HCT116 (cell line): Measurements from ENCODE around the gene FRMD4A. TPM values are rescaled to one million over a fixed set of nuclear protein-coding genes. Genes with fewer than 3 reads are reported as not detected.

Experiments
- ATAC-seq: fragments of 200-7000 bp; cut with Tn5 transposase; 2 replicates; pipeline ENCODE4 v1.9.1; 2020; ENCODE audit warnings: mild to moderate bottlenecking, moderate library complexity
- BruUV-seq: library from RNA; stranded (reverse); fragments of 400-500 nt; replicated peaks from 2 replicates; lab custom pipeline; 2021; lab: Mats Ljungman, UMichigan
- CTCF ChIA-PET: fragments of 300-600 bp; sonication (Branson Sonifier 250); formaldehyde crosslinking; loops from one replicate; lab custom pipeline; 2021; ENCODE audit warnings: antibody characterized with exemption; lab: Charles Lee
- POLR2A ChIA-PET: fragments of 300-600, 350-600 bp; sonication (Branson Sonifier 250); formaldehyde crosslinking; loops from one replicate; lab custom pipeline; 2021; ENCODE audit warnings: antibody characterized with exemption; lab: Charles Lee
- RAD21 ChIA-PET, 2 experiments: fragments of 300-600 bp; sonication (Branson Sonifier 250); formaldehyde crosslinking; loops; one replicate each; lab custom pipeline; 2023; ENCODE audit warnings: low total read pairs in 2 of 2; ENCODE audit not compliant: uncharacterized antibody in 2 of 2, unreplicated experiment in 2 of 2, low non-redundant PET in 1 of 2; lab: Charles Lee
- DNase-seq: peaks from one replicate; pipeline ENCODE4 v3.0.0-alpha.2; 2010; ENCODE audit warnings: low read depth, low spot score
- H2AFZ ChIP-seq: fragments of 200-600 bp; shearing (Covaris generic), sonication (generic); 2 replicates; pipeline ENCODE4 v1.6.1; 2017; ENCODE audit warnings: low read depth, mixed run types, mixed read lengths, antibody characterized with exemption, low read length; ENCODE audit not compliant: poor library complexity, severe bottlenecking
- H3K27ac ChIP-seq: 2 replicates; pipeline ENCODE4 v1.5.1; 2012; ENCODE audit warnings: low read depth, low read length
- H3K27me3 ChIP-seq: fragments of 200-600 bp; sonication (generic); 2 replicates; pipeline ENCODE4 v1.6.1; 2016; ENCODE audit warnings: mixed run types, low read length, mixed read lengths; ENCODE audit not compliant: insufficient read depth
- H3K36me3 ChIP-seq, 2 experiments: fragments of 200-500 bp in 1 of 2; fragments of 200-600 bp in 1 of 2; sonication (Bioruptor generic) in 1 of 2; sonication (generic) in 1 of 2; 2 replicates each; pipeline versions ENCODE4 v1.5.1 to v1.6.1; 2014 to 2016; ENCODE audit warnings: low read length in 2 of 2, inconsistent platforms in 1 of 2, mixed read lengths in 1 of 2, mixed run types in 1 of 2; ENCODE audit not compliant: insufficient read depth in 2 of 2, control insufficient read depth in 1 of 2
- H3K4me1 ChIP-seq, 2 experiments: fragments of 200-600 bp in 1 of 2; sonication (generic) in 1 of 2; 2 replicates each; pipeline versions ENCODE4 v1.5.1 to v1.6.1; 2012 to 2017; ENCODE audit warnings: low read length in 2 of 2, inconsistent platforms in 1 of 2, mild to moderate bottlenecking in 1 of 2, mixed read lengths in 1 of 2, mixed run types in 1 of 2, moderate library complexity in 1 of 2; ENCODE audit not compliant: insufficient read depth in 2 of 2, control insufficient read depth in 1 of 2
- H3K4me2 ChIP-seq: fragments of 200-600 bp; sonication (generic); 2 replicates; pipeline ENCODE4 v1.6.1; 2017; ENCODE audit warnings: mixed run types, low read length, mixed read lengths
- H3K4me3 ChIP-seq, 2 experiments: fragments of 200-600 bp in 1 of 2; sonication (generic) in 1 of 2; replicated peaks in 1 of 2; 2 replicates each; pipeline ENCODE4 v1.5.1; 2011 to 2016; ENCODE audit warnings: low read length in 2 of 2, control low read depth in 1 of 2, low read depth in 1 of 2, mild to moderate bottlenecking in 1 of 2, mixed read lengths in 1 of 2, mixed run types in 1 of 2
- H3K79me2 ChIP-seq: fragments of 200-600 bp; sonication (generic); 2 replicates; pipeline ENCODE4 v1.6.1; 2017; ENCODE audit warnings: mild to moderate bottlenecking, mixed run types, low read length, moderate library complexity, mixed read lengths; ENCODE audit not compliant: insufficient read depth
- H3K9ac ChIP-seq: fragments of 200-600 bp; sonication (generic); 2 replicates; pipeline ENCODE4 v1.6.1; 2016; ENCODE audit warnings: low read length, mixed read lengths
- H3K9me2 ChIP-seq: fragments of 200-600 bp; sonication (generic), shearing (Covaris generic); 2 replicates; pipeline ENCODE4 v1.6.1; 2017; ENCODE audit warnings: mixed run types, mild to moderate bottlenecking, moderate library complexity; ENCODE audit not compliant: insufficient read depth
- H3K9me3 ChIP-seq, 2 experiments: fragments of 200-500 bp in 1 of 2; fragments of 200-600 bp in 1 of 2; sonication (Bioruptor generic) in 1 of 2; sonication (generic) in 1 of 2; 2 replicates each; pipeline ENCODE4 v1.6.1; 2014 to 2017; ENCODE audit warnings: low read length in 2 of 2, mixed read lengths in 2 of 2, inconsistent platforms in 1 of 2, low read depth in 1 of 2, mild to moderate bottlenecking in 1 of 2, mixed run types in 1 of 2, moderate library complexity in 1 of 2; ENCODE audit not compliant: control insufficient read depth in 1 of 2, insufficient read depth in 1 of 2
- H4K20me1 ChIP-seq: fragments of 200-600 bp; sonication (generic), shearing (Covaris generic); 2 replicates; pipeline ENCODE4 v1.6.1; 2017; ENCODE audit warnings: mixed run types, mild to moderate bottlenecking, moderate library complexity; ENCODE audit not compliant: insufficient read depth
- CBX3 ChIP-seq: IDR thresholded peaks from 2 replicates; pipeline ENCODE4 v1.6.1; 2012; ENCODE audit warnings: low read depth
- CEBPB ChIP-seq: IDR thresholded peaks from 2 replicates; pipeline ENCODE4 v1.6.1; 2012; ENCODE audit warnings: low read depth
- CTCF ChIP-seq, 3 experiments: fragments of 200-600 bp in 1 of 3; sonication (generic) in 1 of 3; IDR thresholded peaks in 2 of 3; conservative IDR thresholded peaks in 1 of 3; 2 replicates each; pipeline ENCODE4 v1.5.1; 2012 to 2017; ENCODE audit warnings: low read depth in 2 of 3, low read length in 2 of 3, antibody characterized with exemption in 1 of 3, borderline replicate concordance in 1 of 3, control low read depth in 1 of 3, mild to moderate bottlenecking in 1 of 3, mixed read lengths in 1 of 3, mixed run types in 1 of 3, moderate library complexity in 1 of 3; ENCODE audit not compliant: insufficient read depth in 1 of 3
- EGR1 ChIP-seq: IDR thresholded peaks from 2 replicates; pipeline ENCODE4 v1.6.1; 2012; ENCODE audit warnings: low read depth
- ELF1 ChIP-seq: IDR thresholded peaks from 2 replicates; pipeline ENCODE4 v1.6.1; 2012; ENCODE audit warnings: low read depth, borderline replicate concordance
- EZH2 ChIP-seq: fragments of 200-600 bp; sonication (generic); IDR thresholded peaks from 2 replicates; pipeline ENCODE4 v1.6.1; 2017; ENCODE audit warnings: antibody characterized with exemption, mixed run types
- EZH2phosphoT487 ChIP-seq: fragments of 200-600 bp; IDR thresholded peaks from 2 replicates; pipeline ENCODE4 v1.6.1; 2018; ENCODE audit warnings: antibody characterized with exemption, borderline replicate concordance
- FOSL1 ChIP-seq: IDR thresholded peaks from 2 replicates; pipeline ENCODE4 v1.6.1; 2012; ENCODE audit warnings: low read depth
- JUND ChIP-seq: IDR thresholded peaks from 2 replicates; pipeline ENCODE4 v1.6.1; 2012
- MAX ChIP-seq: IDR thresholded peaks from 2 replicates; pipeline ENCODE4 v1.6.1; 2012
- POLR2A ChIP-seq: IDR thresholded peaks from 2 replicates; pipeline ENCODE4 v1.7.0; 2011; ENCODE audit warnings: borderline replicate concordance; ENCODE audit not compliant: insufficient read depth, insufficient read length; ENCODE audit errors: extremely low read depth
- POLR2AphosphoS5 ChIP-seq: IDR thresholded peaks from 2 replicates; pipeline ENCODE4 v1.6.1; 2011; ENCODE audit warnings: mild to moderate bottlenecking, low read depth, low read length, moderate library complexity
- REST ChIP-seq: IDR thresholded peaks from 2 replicates; pipeline ENCODE4 v1.6.1; 2012; ENCODE audit warnings: low read depth
- SIN3A ChIP-seq: IDR thresholded peaks from 2 replicates; pipeline ENCODE4 v1.6.1; 2012; ENCODE audit warnings: low read depth
- SP1 ChIP-seq: IDR thresholded peaks from 2 replicates; pipeline ENCODE4 v1.6.1; 2012; ENCODE audit warnings: low read depth
- YY1 ChIP-seq: IDR thresholded peaks from 2 replicates; pipeline ENCODE4 v1.6.1; 2011; ENCODE audit warnings: low read length, low read depth, moderate library complexity, mild to moderate bottlenecking; ENCODE audit not compliant: insufficient replicate concordance; ENCODE audit errors: extremely low read depth
- ZBTB33 ChIP-seq: IDR thresholded peaks from 2 replicates; pipeline ENCODE4 v1.6.1; 2011; ENCODE audit warnings: mild to moderate bottlenecking, low read length, moderate library complexity; ENCODE audit not compliant: insufficient replicate concordance; ENCODE audit errors: extremely low read depth
- ZNF274 ChIP-seq: fragments of 200-500 bp; sonication (Bioruptor generic); IDR thresholded peaks from 2 replicates; pipeline ENCODE4 v1.6.1; 2014; ENCODE audit warnings: mild to moderate bottlenecking, low read depth, low read length, inconsistent platforms
- intact Hi-C: fragments of 100-400 bp; cut with micrococcal nuclease; formaldehyde crosslinking; loops from 2 replicates; pipeline ENCODE4 v1.10.0; 2022
- total RNA-seq: library from RNA; stranded (reverse); gene quantifications from one replicate; pipeline ENCODE4 v1.2.1, GENCODE V29; 2021; ENCODE audit not compliant: unreplicated experiment
- TF ChIP-seq, protein P1 (sequence below): IDR thresholded peaks from 2 replicates; pipeline ENCODE4 v1.6.1; 2012

The FRMD4A gene
- total RNA-seq, 1 experiment from 2014 or later: 0.20 TPM

GRCh38 chr10:13686331-13686752, 644.4 kb downstream of the FRMD4A start (continued):
- no peak for TF ChIP-seq REST
- no peak for TF ChIP-seq CBX3

- ATAC-seq: no peak
- Histone ChIP-seq H3K9ac (no peak overlapping the region), H3K79me2 (no peaks in the 10 kb centered on the region), H2AFZ (no peak overlapping the region), H4K20me1 (no peaks in the 10 kb centered on the region), H3K4me1 (no peaks in the 10 kb centered on the region; a peak in 1 of 4 replicates), H3K4me2 (no peak overlapping the region), H3K27ac (no peak overlapping the region), H3K27me3 (no peaks in the 10 kb centered on the region), H3K9me2 (no peaks in the 10 kb centered on the region), H3K9me3 (no peaks in the 10 kb centered on the region), H3K4me3 (no peak overlapping the region), H3K36me3 (no peaks in the 10 kb centered on the region)
- ChIA-PET RAD21 (no interaction called here), CTCF (no interaction called here), POLR2A (no interaction called here)
- BruUV-seq: no TSS peak
- no peak for DNase-seq
- intact Hi-C loops: loop anchor here (5.0 kb wide), 1 partner anchor 396 kb away; no protein-coding TSS in a partner anchor
- TF ChIP-seq ELF1 (no peak), EZH2 (no peak), SIN3A (no peak), CEBPB (no peak), YY1 (no peak), SP1 (no peak), JUND (no peak), EGR1 (no peak), EZH2phosphoT487 (no peak), ZNF274 (no peak), POLR2AphosphoS5 (no peak), ZBTB33 (no peak), POLR2A (no peak), CTCF (IDR thresholded peaks at IDR 0.05 in 2 of 3, conservative IDR thresholded peaks at IDR 0.05 in 1 of 3; ENCODE audit: borderline replicate concordance in 1 of 3, insufficient read depth in 1 of 3, low read depth in 2 of 3, low read length in 2 of 3) (no peak), FOSL1 (no peak), MAX (no peak)
- TF ChIP-seq, protein P1, sequence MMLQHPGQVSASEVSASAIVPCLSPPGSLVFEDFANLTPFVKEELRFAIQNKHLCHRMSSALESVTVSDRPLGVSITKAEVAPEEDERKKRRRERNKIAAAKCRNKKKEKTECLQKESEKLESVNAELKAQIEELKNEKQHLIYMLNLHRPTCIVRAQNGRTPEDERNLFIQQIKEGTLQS: no peak
Observed at GRCh38 chr10:13685885-13686284, 644.8 kb downstream of the FRMD4A start.
